Measurements from ENCODE around the gene RGS6. TPM values are rescaled to one million over a fixed set of nuclear protein-coding genes. Genes with fewer than 3 reads are reported as not detected.

RGS6 gene
- total RNA-seq, 2 experiments from 2014 or later, result 1.5 to 3.1 TPM

DNA sequence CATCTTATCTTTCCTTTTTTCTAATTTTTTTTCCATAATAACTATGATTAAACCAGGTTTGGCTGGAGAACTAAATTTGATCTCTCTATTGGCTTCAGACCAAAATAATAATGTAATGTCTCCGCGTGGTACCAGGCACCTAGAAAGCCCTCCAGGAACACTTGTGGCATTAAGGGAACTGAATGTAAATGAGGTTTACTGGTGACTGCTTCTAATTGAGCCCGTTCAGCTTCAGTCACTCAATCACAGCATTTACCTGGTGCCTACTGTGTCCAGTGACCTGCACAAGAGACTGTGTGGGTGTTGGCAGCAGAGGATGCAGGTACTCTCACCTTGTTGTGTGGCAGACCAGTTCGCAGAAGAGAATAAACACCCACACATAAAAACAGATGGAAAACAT is 659.2 kb downstream of the RGS6 start:
- Mint-ChIP-seq H3K27ac (no peak overlapping the region), H3K4me3 (no peak overlapping the region), H3K9me3 (ENCODE audit: low read depth) (peaks cover 15% of the 10 kb centered on the region), H3K36me3 (peaks cover 55% of the 10 kb centered on the region), H3K27me3 (peaks cover 51% of the 10 kb centered on the region), H3K4me1 (peaks cover 63% of the 10 kb centered on the region)
- DNase-seq, result no peak
- CTCF ChIA-PET, result no interaction called here
- ATAC-seq, result no peak

DNA sequence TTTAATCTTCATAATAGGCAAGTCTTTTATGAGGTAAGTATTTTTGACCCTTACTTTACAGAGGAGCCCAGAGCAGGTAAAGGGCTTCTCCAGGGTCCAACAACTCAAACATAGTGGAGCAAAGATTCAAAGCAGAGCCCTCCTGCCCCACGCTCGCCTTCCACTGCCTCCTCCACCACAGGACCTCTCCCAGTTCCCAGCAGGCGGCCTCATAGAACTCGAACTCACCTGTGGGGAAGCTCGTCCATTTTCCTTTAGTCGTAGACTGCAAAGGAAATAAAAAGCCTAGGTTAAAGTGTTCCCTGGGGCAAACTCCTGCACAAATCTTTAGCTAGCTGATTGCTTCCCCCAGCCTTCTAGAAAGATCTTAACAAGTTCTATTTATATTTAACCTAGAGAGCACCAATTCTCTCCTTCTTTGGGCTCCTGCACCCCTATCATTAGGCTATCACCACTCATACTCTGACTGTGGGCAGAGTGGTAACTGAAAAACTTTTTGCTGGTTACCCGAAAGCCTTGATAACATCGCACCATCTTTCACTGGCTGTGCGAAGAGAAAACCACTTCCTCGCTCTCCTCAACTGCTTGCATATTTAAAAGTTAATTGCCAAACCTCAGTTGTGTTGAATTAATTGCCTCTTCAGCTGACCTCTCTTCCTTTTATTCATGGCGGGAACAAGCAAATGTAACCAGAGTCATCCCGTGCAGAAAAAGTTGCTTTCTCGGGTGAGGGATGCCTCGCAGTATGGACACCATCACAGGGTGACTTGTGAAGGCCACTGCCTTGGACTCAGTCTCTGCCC is 662.1 kb downstream of the RGS6 start:
- Mint-ChIP-seq H3K27ac (peak overlapping the region; percentile 72), H3K4me1 (peaks cover 65% of the 10 kb centered on the region), H3K27me3 (peaks cover 62% of the 10 kb centered on the region), H3K4me3 (peak overlapping the region; percentile 49), H3K9me3 (ENCODE audit: low read depth) (peaks cover 8% of the 10 kb centered on the region), H3K36me3 (peaks cover 46% of the 10 kb centered on the region)
- CTCF ChIA-PET, result interaction anchor here (1.0 to 4.3 kb wide), 10 partner anchors 8 to 354 kb away, joined by 3 to 22 read pairs (median 4); no protein-coding TSS in a partner anchor
- DNase-seq (peak; percentile 88), ATAC-seq (peak; percentile 91)

DNA sequence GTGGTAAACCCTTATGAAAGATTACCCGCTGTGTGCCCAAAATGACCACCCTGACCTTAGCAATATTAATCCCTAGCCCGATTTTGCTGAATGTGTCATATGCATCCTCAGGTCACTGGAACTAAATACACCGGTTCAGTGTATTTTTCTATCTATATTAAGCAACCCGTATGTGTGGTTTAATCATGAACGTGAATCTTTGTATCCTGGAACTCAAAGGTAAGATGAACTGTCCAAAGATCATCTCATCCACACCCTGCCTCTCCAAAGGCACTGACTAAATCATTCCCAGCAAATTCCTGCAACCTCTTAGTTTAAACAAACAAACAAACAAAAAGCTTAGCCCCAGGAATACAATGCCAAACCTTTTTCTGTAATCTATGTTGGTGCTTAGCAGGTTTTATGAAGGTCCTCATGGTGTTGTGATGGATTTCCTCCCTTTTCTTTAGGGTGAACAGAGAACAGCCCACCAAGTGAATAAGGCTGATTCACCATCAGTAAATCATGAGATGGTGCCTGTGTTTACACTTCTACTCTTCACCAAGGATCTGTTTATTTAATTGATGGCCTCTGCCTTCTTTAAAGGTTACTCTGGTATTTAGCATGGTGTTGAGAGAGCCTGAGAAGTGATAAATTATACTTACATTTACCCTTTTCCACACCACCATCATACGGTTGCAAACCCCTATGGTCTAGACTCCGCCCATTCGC is 663.1 kb downstream of the RGS6 start:
- Mint-ChIP-seq H3K27me3 (peaks cover 59% of the 10 kb centered on the region), H3K36me3 (peaks cover 39% of the 10 kb centered on the region), H3K9me3 (ENCODE audit: low read depth) (peaks cover 4% of the 10 kb centered on the region), H3K4me1 (peaks cover 58% of the 10 kb centered on the region), H3K4me3 (no peak overlapping the region), H3K27ac (peak overlapping the region; percentile 72)
- DNase-seq (no peak), ATAC-seq (no peak)
- CTCF ChIA-PET, result interaction anchor here (1.0 to 4.3 kb wide), 9 partner anchors 9 to 309 kb away, joined by 3 to 22 read pairs (median 4); no protein-coding TSS in a partner anchor

DNA sequence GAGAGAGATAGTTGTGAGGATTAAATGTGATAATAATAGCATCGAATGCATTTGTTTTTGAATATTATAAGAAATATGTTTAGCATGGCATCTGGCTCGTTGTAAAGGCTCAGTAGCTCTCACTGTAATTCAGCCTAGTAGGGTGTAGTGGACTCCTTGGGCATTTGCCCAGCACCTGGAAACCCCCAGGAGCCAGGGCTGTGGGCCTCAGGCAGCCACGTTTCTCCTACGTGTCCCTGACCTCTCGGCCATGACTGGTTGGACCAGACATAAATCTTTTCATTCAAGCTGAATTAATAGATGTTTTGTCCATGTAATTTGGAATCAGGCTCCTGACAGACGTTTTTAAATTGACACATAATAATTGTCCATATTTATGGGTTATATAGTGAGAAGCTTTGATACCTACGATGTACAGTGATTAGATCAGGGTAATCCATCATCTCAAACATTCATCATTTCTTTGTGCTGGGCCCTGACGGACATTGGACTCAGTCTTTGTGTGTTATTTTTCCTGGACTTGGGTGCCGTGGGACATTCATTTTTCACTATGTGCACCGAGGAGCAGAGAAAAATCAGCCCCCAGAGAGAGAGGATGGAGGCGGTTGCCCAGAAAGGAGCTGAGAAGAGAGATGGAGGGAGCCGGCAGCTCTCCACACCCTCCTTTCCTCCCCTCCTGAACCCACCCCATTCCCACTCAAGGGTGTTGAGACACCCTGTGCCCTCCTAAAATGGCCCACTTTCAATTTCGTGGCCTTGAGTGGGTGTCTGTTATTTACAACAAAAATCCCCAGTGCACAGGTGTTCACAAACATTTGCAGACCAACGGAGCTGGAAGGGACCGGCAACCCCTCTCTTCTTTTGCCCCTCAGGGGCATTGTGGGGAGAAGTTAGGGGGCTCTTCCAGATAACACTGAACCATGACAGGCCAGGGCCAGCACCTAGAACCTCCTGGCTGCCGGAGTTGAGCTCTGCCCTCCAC is 665.3 kb downstream of the RGS6 start:
- CTCF ChIA-PET, result interaction anchor here (1.1 to 4.3 kb wide), 4 partner anchors 65 to 307 kb away, joined by 3 to 22 read pairs (median 4); no protein-coding TSS in a partner anchor
- H3K4me1 Mint-ChIP-seq, result peaks cover 38% of the 10 kb centered on the region
- H3K36me3 Mint-ChIP-seq, result peaks cover 25% of the 10 kb centered on the region
- H3K4me3 Mint-ChIP-seq, result no peak overlapping the region
- peaks cover 63% of the 10 kb centered on the region for H3K27me3 Mint-ChIP-seq
- ATAC-seq (no peak), DNase-seq (no peak)
- H3K27ac Mint-ChIP-seq, result no peak overlapping the region
- peaks cover 2% of the 10 kb centered on the region for H3K9me3 Mint-ChIP-seq (ENCODE audit: low read depth)

DNA sequence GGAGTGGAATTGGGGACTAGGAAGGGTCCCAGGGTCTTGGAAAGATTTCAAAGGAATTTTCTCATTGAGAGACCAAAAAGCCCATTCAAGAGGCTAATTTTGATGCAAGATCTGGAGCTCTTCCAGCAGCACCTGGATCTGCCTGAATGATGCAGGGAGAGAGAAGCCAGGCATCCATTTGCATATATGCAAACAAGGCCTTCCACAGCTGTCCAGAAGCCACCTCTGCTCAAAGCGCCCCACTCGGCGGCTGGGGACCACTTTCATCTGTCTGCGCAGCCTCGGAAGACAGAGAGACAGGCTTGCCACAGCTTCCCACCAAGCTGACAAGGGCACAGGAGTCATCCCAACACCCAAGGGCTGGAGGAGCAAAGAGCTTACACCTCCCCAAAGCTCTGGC is 666.1 kb downstream of the RGS6 start:
- Mint-ChIP-seq H3K36me3 (peaks cover 20% of the 10 kb centered on the region), H3K9me3 (ENCODE audit: low read depth) (peaks cover 2% of the 10 kb centered on the region), H3K4me3 (no peak overlapping the region), H3K27ac (no peak overlapping the region), H3K27me3 (peaks cover 60% of the 10 kb centered on the region), H3K4me1 (peaks cover 31% of the 10 kb centered on the region)
- no peak for DNase-seq
- no peak for ATAC-seq
- CTCF ChIA-PET, result interaction anchor here (1.1 to 2.1 kb wide), 3 partner anchors 66 to 306 kb away, joined by 3 to 5 read pairs (median 3); no protein-coding TSS in a partner anchor

DNA sequence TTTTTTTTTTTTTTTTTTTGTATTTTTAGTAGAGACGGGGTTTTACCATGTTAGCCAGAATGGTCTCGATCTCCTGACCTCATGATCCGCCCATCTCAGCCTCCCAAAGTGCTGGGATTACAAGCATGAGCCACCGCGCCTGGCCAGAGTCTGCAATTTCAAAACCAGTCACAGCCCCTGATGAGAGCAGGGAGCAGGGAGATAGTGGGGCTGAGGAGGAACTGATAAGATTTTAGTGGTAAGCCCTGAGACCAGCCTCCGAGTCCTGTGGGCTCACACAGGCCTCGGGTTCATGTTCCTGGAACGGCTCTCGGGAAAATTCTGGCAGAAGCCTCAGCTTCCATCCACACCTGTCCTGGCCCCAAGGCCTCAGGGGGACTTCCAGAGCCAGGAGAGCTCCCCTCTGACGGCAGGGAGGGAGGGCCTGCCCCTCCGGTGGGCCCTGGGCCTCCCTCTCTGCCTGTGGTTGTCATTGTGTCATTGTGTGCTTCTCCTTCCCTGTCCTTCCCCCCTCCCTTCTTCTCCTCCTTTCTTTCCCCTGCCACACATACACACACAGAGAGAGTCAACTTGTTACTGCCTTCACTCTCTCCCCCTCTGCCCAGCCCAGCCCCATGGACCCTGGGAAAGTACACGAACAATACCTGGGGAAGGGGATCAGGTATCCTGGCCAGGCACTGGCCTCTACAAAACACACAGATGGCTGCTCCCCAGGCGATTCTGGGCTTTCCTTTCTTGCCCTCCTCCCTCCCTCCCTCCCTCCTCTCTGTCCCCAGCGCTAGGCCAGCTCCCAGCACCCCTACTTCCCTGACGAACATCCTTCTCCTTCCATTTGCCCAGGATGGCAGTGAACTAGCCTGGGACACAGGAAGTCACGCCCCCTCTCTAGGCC is 667.6 kb downstream of the RGS6 start:
- ATAC-seq, result no peak
- CTCF ChIA-PET, result no interaction called here

DNA sequence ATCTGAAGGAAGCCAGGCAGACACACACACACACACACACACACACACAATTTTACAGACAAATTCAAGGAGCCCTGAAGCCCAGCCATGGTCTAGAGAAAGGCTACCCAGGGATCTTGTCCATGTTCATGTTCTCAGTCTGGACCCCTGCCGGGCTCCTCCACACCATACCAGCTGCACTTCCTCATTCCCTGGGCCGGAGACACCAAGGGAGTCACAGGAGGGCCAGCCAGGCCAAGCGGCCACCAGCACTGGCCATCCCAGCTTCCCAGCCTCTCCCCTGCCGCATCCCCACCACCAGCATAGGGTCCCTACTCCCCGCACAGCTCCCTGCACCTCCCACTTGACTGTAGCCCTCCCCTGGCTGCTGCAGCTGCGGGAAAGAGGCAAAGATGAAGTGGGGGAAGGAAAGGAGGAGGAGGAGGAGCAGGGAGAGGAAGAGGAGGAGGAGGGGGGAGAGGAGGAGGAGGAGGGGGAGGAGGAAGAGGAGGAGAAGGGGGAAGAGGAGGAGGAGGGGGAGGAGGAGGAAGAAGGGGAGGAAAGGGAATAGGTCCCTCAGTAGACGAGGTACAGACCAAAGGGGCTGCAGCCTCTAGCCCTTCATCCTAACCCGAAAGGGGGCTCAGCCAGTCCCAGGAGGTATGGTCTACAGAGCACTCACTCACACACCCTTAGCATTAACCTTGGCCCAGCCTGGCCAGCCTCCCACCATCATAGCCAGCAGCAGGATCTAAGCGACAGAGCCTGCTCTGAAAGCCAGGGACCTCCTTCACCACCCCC is 668.5 kb downstream of the RGS6 start:
- CTCF ChIA-PET, result no interaction called here
- peaks cover 6% of the 10 kb centered on the region for H3K36me3 Mint-ChIP-seq

More for the DNA sequence above, 667.6 kb downstream of the RGS6 start:
- peaks cover 16% of the 10 kb centered on the region for H3K4me1 Mint-ChIP-seq
- peaks cover 2% of the 10 kb centered on the region for H3K9me3 Mint-ChIP-seq (ENCODE audit: low read depth)
- H3K27me3 Mint-ChIP-seq, result peaks cover 73% of the 10 kb centered on the region
- H3K4me3 Mint-ChIP-seq, result no peak overlapping the region
- peaks cover 14% of the 10 kb centered on the region for H3K36me3 Mint-ChIP-seq
- no peak for DNase-seq
- H3K27ac Mint-ChIP-seq, result no peak overlapping the region

DNA sequence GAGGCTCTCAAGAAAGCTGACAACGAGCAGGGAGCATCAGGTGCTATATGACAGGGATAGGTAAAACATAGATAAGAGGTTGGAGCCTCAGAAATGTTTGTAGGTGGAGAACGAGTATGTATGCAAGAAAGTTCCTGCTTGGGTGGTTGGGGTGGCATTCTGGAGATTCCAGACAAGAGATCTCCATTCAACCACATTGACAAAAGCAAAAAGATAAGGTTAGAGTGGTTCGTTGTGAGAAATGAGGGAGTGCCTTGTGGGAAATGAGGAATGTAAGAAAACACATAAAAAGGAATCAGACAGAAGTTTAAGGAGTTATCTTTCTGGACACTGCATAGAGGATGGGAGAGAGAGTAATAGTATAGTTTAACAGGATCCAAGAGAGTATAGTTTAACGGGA is 671.4 kb downstream of the RGS6 start:
- H3K4me3 Mint-ChIP-seq, result no peak overlapping the region
- ATAC-seq, result no peak
- CTCF ChIA-PET, result interaction anchor here (1.3 kb wide), 1 partner anchor 20 kb away, joined by 3 read pairs; no protein-coding TSS in a partner anchor
- H3K27me3 Mint-ChIP-seq, result peaks cover 44% of the 10 kb centered on the region
- H3K36me3 Mint-ChIP-seq, result no peaks in the 10 kb centered on the region
- peaks cover 2% of the 10 kb centered on the region for H3K4me1 Mint-ChIP-seq
- H3K9me3 Mint-ChIP-seq (ENCODE audit: low read depth), result no peaks in the 10 kb centered on the region
- DNase-seq, result peak; percentile 0
- no peak overlapping the region for H3K27ac Mint-ChIP-seq

More for the DNA sequence above, 668.5 kb downstream of the RGS6 start:
- Mint-ChIP-seq H3K9me3 (ENCODE audit: low read depth) (peaks cover 2% of the 10 kb centered on the region), H3K4me1 (peaks cover 7% of the 10 kb centered on the region), H3K27me3 (peaks cover 66% of the 10 kb centered on the region), H3K4me3 (no peak overlapping the region), H3K27ac (no peak overlapping the region)
- DNase-seq (no peak), ATAC-seq (no peak)

DNA sequence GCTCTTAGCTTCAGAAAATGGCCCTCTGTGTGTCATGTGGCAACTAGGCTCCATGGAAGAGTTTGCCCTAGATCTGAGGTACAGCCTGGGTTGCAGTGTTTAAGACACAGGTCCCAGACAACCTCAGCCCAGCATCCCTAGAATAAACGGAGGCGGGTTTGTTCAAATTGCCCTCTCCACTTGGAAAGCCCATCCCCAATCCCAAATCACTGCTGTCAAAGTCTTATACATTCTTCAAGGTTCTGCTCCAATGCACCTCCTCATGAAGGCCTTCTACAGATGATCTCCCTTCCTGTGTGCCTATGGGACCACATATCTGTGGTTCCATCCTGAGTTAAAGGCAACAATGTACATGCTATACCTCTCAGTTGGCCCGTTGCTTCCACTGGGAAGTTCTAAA is 671.9 kb downstream of the RGS6 start:
- DNase-seq, result peak; percentile 31
- no peak overlapping the region for H3K4me3 Mint-ChIP-seq
- H3K27me3 Mint-ChIP-seq, result peaks cover 46% of the 10 kb centered on the region
- no peak for ATAC-seq
- peaks cover under 1% of the 10 kb centered on the region for H3K4me1 Mint-ChIP-seq
- H3K27ac Mint-ChIP-seq, result no peak overlapping the region
- CTCF ChIA-PET, result no interaction called here
- H3K36me3 Mint-ChIP-seq, result no peaks in the 10 kb centered on the region
- H3K9me3 Mint-ChIP-seq (ENCODE audit: low read depth), result no peaks in the 10 kb centered on the region

DNA sequence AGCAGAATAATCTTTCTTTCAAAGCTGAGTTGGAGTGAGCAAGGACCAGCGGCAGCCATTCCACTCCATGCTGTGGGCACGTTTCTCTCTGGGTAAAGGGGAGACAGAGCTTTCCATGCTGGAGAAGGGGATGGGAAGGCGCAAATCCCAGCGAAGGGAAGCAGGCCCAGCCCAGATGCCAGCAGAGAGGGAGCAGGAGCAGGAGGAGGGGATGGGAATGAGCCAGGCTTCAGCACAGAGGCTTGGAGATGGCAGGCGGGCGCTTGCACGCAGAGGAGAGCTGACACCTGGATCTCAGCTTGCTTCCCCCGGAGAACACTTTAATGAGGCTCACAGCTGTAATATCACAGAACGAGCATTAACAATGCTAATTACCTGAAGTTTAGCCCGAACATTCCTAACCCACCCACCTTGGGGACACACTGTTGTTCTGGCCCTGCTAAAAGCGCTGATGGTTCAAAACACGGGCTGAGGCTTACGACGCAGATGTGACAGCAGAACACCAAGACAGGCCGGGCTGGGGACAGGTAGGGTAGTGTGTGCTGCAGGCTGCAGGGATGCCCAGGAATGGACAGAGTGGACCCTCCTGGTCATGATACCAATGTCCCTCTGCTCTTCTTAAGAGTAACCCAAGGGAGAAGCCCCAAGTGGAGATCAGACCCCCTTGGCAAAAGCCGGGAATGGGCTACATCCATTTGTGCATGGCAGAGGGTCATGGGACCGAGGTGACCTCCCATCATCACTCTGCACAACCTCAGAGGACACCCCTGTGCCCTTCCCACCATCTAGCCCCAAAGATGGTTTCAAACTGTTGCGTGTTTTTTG is 673.1 kb downstream of the RGS6 start:
- DNase-seq (peak; percentile 25), ATAC-seq (no peak)
- CTCF ChIA-PET, result no interaction called here
- H3K27me3 Mint-ChIP-seq, result peaks cover 45% of the 10 kb centered on the region
- no peak overlapping the region for H3K27ac Mint-ChIP-seq
- no peaks in the 10 kb centered on the region for H3K36me3 Mint-ChIP-seq
- H3K9me3 Mint-ChIP-seq (ENCODE audit: low read depth), result no peaks in the 10 kb centered on the region
- no peak overlapping the region for H3K4me3 Mint-ChIP-seq
- no peaks in the 10 kb centered on the region for H3K4me1 Mint-ChIP-seq

DNA sequence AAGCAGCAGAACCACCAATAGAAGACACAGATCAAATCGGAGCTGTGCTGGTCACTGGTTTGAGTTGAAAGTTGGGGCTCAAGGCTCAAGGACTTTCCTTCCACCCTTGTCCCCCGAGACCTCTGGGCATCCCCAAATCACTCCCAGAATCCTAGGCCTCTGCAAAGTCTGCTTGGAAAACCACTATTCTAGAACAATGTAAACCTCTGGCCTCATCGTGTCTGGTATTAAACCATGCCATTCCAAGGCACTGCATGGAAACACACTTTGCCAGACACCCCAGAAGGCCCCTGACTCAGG is 673.6 kb downstream of the RGS6 start:
- ATAC-seq, result no peak
- no peak overlapping the region for H3K4me3 Mint-ChIP-seq
- CTCF ChIA-PET, result no interaction called here
- DNase-seq, result no peak
- no peaks in the 10 kb centered on the region for H3K9me3 Mint-ChIP-seq (ENCODE audit: low read depth)
- H3K27ac Mint-ChIP-seq, result no peak overlapping the region
- H3K4me1 Mint-ChIP-seq, result no peaks in the 10 kb centered on the region
- H3K27me3 Mint-ChIP-seq, result peaks cover 41% of the 10 kb centered on the region
- H3K36me3 Mint-ChIP-seq, result no peaks in the 10 kb centered on the region
